ENCODE data around the gene RFX3.

Gene RFX3

GRCh38 chr9:3177146-3177761 is 348.5 kb downstream of the RFX3 start:
- no peak for TF ChIP-seq CTCF (IDR thresholded peaks at IDR 0.05; ENCODE audit: low read depth, low read length, missing control alignments)
- no peaks in the 10 kb centered on the region for H3K36me3 ChIP-seq (replicated peaks)
- peaks cover 26% of the 10 kb centered on the region for H3K27me3 ChIP-seq (replicated peaks)
- no peak overlapping the region for H3K4me3 ChIP-seq (ENCODE audit: low read depth, low read length)
- DNase-seq = no peak
- in situ Hi-C loops (cut with HindIII; ENCODE audit: low pct_ligation_motif_present, low sequenced_read_pairs) = no loop called here
- H3K27ac ChIP-seq = no peak overlapping the region

GRCh38 chr9:3173374-3173773 is 352.4 kb downstream of the RFX3 start:
- H3K27ac ChIP-seq = no peak overlapping the region
- H3K4me3 ChIP-seq (ENCODE audit: low read depth, low read length) = no peak overlapping the region
- no peaks in the 10 kb centered on the region for H3K36me3 ChIP-seq (replicated peaks)
- DNase-seq = no peak
- no peak for TF ChIP-seq CTCF (IDR thresholded peaks at IDR 0.05; ENCODE audit: low read depth, low read length, missing control alignments)
- in situ Hi-C loops (cut with HindIII; ENCODE audit: low pct_ligation_motif_present, low sequenced_read_pairs) = no loop called here
- no peaks in the 10 kb centered on the region for H3K27me3 ChIP-seq (replicated peaks)

- no peak overlapping the region for H3K4me3 ChIP-seq (ENCODE audit: low read depth, low read length)
- H3K27me3 ChIP-seq (replicated peaks) = no peaks in the 10 kb centered on the region
- H3K36me3 ChIP-seq (replicated peaks) = no peaks in the 10 kb centered on the region
- no peak overlapping the region for H3K27ac ChIP-seq
- in situ Hi-C loops (cut with HindIII; ENCODE audit: low pct_ligation_motif_present, low sequenced_read_pairs) = no loop called here
- no peak for TF ChIP-seq CTCF (IDR thresholded peaks at IDR 0.05; ENCODE audit: low read depth, low read length, missing control alignments)
- DNase-seq = no peak
Measured at GRCh38 chr9:3170819-3171218, 355.0 kb downstream of the RFX3 start.

All from brain microvascular endothelial cell (primary cell).